HS-27A (cell line): ENCODE data around the gene CCDC102B.
"Not testable (repeated sequence)": the region's sequence is repeated elsewhere in the genome, so short reads cannot be mapped to it uniquely, and the experiment has no call there.

Source experiments
- DNase-seq: peaks from one replicate; pipeline ENCODE4 v3.0.0-alpha.2; 2012; ENCODE audit warnings: low read depth, missing footprints

The CCDC102B gene

GRCh38 chr18:68979737-68980136 lies 181.9 kb downstream of the CCDC102B start:
- no peak for DNase-seq

DNA sequence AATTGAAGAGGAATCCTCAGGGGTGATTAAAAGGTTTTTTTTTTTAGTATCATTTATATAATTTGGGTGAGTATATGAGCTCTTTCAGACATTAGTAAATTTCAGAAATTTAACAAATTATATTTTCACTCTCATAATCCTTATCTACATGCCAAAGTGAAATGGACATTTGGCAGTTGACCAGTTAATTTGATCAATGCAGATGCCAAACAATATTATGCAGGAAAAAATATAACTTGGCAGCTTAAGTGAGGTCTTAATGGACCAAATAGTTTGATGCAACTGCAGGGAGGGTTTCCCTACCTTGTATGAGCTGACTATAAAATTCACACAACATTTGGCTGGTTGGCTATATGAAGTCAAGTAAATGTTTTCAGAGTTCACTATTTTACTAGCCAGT lies 185.2 kb downstream of the CCDC102B start:
- no peak for DNase-seq

DNA sequence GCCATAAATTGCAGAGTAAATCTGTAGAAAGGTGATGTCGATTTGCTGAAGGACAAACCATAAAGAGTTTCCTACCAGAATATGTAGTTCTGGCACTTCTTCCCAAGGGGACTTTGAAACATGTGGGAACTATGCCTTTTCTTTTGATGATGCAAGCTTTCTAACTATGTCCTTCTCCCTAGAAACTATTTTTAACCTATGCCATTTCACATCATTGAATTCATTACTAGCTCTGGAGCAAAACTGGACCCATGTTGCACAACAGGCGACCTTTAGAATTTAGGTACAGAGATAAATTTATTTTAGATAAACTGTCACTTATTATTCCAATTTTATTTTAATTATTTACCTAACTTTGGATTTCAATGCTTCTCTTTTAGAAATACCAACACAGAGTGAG lies 186.5 kb downstream of the CCDC102B start:
- DNase-seq = no peak

DNA sequence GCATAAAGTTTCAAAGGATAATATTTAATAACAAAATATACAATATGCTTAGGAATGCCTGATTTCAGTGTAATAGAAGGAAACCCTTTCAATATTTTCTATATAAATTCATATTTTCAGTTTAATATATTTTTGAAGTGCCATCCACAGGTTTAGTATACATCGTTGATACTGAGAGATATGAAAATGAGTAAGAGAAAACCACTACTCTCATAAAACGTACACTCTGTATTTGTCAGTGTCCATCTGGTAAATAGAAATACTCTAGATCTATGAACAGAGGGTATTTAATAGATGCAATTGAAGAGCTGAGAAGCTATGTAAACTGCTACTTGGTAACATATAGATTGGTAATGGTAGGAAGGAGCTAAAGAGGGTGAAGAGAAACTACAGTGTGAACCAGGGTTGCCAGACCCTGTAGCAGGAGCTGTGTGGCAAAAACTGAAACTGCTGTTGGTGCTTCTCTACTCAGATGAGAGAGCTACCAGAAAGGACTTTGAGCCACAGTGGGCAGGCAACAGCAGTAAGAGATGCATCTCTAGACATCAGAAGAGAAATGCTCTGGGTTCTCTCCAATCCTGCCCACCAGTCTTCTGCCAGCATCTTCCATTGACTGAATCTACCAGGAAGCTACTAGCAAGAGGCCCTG lies 187.4 kb downstream of the CCDC102B start:
- DNase-seq = no peak

- no peak for DNase-seq
Measured at GRCh38 chr18:68991286-68991685, 193.4 kb downstream of the CCDC102B start.

GRCh38 chr18:68992719-68993482 lies 195.0 kb downstream of the CCDC102B start:
- no peak for DNase-seq

- no peak for DNase-seq
Measured at GRCh38 chr18:68995675-68996074, 197.8 kb downstream of the CCDC102B start.

GRCh38 chr18:68997845-68998244 lies 200.0 kb downstream of the CCDC102B start:
- no peak for DNase-seq

- no peak for DNase-seq
Measured at GRCh38 chr18:69000366-69000765, 202.5 kb downstream of the CCDC102B start.

DNA sequence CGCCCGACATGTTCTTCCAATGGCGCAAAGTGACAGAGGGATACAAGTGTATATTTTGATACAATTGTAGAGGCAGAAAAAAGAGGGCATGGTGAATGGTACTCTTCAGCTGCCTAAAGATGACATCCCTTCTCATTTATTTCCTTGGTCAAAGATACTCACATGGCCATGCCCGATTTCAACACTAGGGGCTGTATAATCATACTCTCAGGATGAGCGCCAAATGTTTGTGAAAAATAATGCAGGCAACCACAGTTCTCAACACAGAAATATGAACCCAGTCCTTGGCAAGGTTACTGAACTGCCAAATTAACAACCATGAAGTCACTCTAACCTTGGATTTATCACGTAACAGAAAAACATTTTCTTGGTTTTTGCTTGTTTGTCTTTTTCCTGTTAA lies 204.4 kb downstream of the CCDC102B start:
- no peak for DNase-seq

DNA sequence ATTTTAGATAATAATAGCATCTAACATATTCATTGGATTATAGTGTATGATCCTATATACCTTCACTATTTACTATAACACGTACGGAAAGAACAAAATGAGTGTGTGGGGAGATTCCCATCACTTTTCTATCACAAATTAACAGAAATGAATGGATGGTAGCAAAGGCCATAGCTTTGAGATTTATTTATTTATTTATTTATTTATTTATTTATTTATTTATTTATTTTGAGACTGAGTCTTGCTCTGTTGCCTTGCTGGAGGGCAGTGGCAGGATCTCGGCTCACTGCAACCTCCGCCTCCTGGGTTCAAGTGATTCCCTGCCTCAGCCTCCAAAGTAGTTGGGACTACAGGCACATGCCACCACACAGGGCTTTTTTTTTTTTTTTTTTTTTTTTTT lies 208.3 kb downstream of the CCDC102B start:
- DNase-seq = not testable (repeated sequence)

DNA sequence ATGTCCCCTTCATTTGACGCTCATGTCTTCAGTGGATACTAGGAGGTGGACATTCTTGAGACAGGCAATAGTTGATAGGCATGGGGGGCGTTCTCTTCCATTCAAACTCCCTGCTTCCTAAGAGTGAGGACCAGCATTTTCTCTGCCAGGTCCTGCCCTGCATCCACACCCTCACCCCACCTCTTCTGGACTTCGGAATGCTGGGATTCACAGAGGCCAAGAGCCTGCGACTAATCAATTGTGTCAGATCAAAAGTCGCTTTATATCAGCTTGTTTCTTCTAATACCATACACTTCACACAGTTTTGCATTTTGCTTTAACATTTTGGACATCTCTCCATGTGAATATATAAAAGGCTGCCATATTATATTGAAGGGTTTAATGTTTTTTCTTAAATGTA lies 210.7 kb downstream of the CCDC102B start:
- no peak for DNase-seq

DNA sequence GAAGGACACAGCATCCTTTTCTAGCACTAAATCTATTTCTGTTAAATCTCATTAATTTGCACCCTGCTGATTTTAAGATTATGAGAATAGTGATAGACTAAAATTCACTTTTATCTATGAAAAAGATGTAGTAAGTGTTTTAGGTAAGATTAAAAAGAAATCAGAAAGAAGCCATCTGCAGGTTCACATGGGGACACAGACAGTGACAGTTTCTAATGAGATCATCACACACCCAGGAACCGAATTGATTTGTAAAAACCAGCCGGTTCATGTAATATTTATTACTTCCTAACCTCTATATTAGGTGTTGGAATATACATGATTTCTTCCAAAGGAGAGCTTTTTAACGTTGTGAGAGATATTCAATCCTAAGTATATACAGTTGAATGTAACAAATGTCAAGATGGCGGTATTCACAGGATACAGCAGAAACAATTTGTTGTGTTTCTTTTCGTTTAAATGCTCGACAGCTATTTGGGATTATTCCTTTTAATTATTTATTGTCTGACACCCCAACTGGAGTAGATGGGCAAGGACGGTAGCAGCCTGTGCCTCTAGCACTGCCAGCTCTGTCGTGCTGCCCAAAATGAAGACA lies 223.4 kb downstream of the CCDC102B start:
- DNase-seq = no peak

- no peak for DNase-seq
Measured at GRCh38 chr18:69022426-69022825, 224.5 kb downstream of the CCDC102B start.

GRCh38 chr18:69031571-69031970 lies 233.7 kb downstream of the CCDC102B start:
- DNase-seq = no peak

- no peak for DNase-seq
Measured at GRCh38 chr18:69032009-69032408, 234.1 kb downstream of the CCDC102B start.

DNA sequence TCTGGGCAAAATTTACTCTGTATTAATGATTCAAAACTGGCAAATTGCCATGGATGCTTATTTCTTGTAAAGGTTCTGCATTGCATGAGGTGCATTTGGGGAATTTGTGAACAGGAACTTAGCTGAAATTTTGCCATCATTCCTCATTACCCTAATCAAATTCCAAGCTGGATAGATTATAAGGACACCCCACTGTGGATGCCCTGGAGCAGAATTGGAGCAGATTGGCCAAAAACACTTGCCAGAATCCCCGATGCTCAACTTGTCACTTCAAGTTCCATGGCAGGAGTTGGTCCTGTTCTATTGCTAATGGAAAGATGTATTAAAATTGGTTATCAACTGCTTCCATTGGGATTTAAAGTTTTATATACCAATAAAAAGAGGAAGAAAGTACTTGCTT lies 237.9 kb downstream of the CCDC102B start:
- no peak for DNase-seq

DNA sequence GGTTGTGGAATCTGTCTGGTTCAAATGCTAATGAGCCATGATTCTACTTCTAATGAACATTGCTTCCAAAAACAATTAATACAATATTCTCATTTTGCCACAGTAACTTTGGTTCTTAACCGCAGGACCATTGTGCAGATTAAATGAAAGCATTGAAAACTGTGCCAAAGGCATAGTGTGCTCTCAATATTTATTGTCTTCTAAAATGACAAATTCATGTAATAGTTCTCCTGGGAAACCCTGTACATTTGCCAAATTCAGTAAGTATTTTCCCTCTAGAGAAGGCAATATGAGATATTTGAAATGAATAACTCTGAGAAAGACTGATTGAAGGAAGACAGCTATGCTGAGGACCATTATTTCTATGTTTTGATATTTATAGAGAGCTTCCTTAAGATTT lies 246.3 kb downstream of the CCDC102B start:
- DNase-seq = no peak

GRCh38 chr18:69064063-69064462 lies 266.2 kb downstream of the CCDC102B start:
- no peak for DNase-seq

DNA sequence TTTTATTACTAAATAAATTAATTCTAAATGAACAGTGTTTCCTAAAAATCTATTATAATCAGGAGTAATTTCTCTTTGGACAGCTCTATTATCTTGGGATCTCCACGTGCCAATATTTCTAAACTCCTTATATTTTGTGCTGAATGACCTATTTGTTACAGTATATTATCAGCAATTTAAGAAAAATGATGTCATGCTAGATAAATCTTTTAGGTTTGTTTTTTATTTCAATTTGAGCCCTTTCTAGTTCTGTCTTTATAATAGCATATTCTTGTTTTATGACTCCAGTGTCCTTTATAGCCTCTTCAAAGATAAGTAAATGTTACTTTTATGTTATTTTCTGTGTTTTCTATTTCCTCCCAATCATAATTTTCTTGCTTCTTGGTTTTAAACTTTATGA lies 269.2 kb downstream of the CCDC102B start:
- DNase-seq = no peak

GRCh38 chr18:69071680-69072079 lies 273.8 kb downstream of the CCDC102B start:
- DNase-seq = no peak

- no peak for DNase-seq
Measured at GRCh38 chr18:69081846-69082245, 284.0 kb downstream of the CCDC102B start.

DNA sequence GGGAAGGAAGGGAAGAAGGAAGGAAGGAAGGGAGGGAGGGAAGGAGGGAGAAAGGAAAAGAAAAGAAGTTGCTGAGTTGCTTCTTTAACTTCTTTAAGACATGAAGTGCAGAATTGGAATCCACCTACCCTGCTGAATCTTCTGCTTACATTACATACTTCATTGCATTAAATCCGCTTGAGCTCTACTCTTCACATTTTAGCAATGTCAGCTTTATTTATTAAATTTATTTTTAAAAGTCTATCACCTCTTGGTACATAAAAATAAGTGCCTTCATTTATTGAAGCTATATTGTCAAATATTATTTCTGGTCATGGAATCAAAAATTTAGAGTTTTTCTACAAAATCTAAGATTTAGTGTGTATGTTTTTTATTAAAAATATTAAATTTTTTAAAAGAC lies 284.6 kb downstream of the CCDC102B start:
- DNase-seq = no peak
